HEK293 (cell line): ENCODE data around the gene NEK2.

Experiments used
- CTCF ChIP-seq: fragments of 450-650 bp; formaldehyde crosslinking; IDR thresholded peaks from 2 replicates; pipeline ENCODE4 v1.5.1; 2016; ENCODE audit warnings: missing biosample characterization, missing genetic modification characterization
- KLF1 ChIP-seq: fragments of 450-650 bp; formaldehyde crosslinking; IDR thresholded peaks from 2 replicates; pipeline ENCODE4 v1.5.1; 2016; ENCODE audit warnings: missing biosample characterization, missing genetic modification characterization
- REST ChIP-seq: fragments of 450-650 bp; formaldehyde crosslinking; IDR thresholded peaks from 2 replicates; pipeline ENCODE4 v1.5.1; 2016; ENCODE audit warnings: missing biosample characterization, missing genetic modification characterization
- SALL2 ChIP-seq: fragments of 450-650 bp; formaldehyde crosslinking; IDR thresholded peaks from 2 replicates; pipeline ENCODE4 v1.5.0; 2017; ENCODE audit warnings: missing biosample characterization, mild to moderate bottlenecking, missing genetic modification characterization, borderline replicate concordance
- ZNF169 ChIP-seq: fragments of 450-650 bp; formaldehyde crosslinking; IDR thresholded peaks from 2 replicates; pipeline ENCODE4 v1.5.1; 2016; ENCODE audit warnings: missing biosample characterization, missing genetic modification characterization
- ZNF501 ChIP-seq: fragments of 450-650 bp; formaldehyde crosslinking; IDR thresholded peaks from 2 replicates; pipeline ENCODE4 v1.5.1; 2016; ENCODE audit warnings: missing biosample characterization, missing genetic modification characterization
- TF ChIP-seq, protein P1 (sequence below): fragments of 450-650 bp; formaldehyde crosslinking; IDR thresholded peaks from 2 replicates; pipeline ENCODE4 v1.5.1; 2016; ENCODE audit warnings: missing biosample characterization, missing genetic modification characterization, borderline replicate concordance

DNA sequence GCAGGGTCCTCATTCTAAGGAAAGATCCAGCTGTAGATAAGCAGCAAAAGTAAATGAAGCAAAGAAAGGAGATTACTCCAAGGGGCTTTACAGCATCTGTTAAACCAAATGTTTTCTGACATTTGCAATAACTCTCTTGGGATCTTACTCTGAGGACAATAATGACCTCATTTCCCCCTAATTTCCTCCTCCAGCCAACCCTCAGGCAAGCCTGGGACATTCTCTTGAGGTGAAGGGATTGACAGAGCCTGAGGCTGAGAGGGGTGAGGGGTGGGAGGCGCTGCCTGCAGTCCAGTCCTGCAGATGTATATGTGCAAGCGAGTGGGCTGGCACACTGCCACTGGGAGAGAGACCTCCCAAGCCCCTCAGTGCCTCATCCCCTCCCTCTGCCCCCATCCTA is 40.5 kb upstream of the NEK2 start:
- TF ChIP-seq ZNF501 (tag by site-specific recombination), result no peak
- no peak for TF ChIP-seq SALL2 (tag by site-specific recombination)
- TF ChIP-seq, protein P1, sequence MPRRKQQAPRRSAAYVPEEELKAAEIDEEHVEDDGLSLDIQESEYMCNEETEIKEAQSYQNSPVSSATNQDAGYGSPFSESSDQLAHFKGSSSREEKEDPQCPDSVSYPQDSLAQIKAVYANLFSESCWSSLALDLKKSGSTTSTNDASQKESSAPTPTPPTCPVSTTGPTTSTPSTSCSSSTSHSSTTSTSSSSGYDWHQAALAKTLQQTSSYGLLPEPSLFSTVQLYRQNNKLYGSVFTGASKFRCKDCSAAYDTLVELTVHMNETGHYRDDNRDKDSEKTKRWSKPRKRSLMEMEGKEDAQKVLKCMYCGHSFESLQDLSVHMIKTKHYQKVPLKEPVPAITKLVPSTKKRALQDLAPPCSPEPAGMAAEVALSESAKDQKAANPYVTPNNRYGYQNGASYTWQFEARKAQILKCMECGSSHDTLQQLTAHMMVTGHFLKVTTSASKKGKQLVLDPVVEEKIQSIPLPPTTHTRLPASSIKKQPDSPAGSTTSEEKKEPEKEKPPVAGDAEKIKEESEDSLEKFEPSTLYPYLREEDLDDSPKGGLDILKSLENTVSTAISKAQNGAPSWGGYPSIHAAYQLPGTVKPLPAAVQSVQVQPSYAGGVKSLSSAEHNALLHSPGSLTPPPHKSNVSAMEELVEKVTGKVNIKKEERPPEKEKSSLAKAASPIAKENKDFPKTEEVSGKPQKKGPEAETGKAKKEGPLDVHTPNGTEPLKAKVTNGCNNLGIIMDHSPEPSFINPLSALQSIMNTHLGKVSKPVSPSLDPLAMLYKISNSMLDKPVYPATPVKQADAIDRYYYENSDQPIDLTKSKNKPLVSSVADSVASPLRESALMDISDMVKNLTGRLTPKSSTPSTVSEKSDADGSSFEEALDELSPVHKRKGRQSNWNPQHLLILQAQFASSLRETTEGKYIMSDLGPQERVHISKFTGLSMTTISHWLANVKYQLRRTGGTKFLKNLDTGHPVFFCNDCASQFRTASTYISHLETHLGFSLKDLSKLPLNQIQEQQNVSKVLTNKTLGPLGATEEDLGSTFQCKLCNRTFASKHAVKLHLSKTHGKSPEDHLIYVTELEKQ (tag by site-specific recombination), result no peak
- no peak for TF ChIP-seq KLF1
- TF ChIP-seq CTCF, result no peak
- TF ChIP-seq REST, result no peak
- TF ChIP-seq ZNF169 (tag by site-specific recombination), result no peak
